Measurements from ENCODE around the gene RASL10B. TPM values are rescaled to one million over a fixed set of nuclear protein-coding genes. Genes with fewer than 3 reads are reported as not detected.

The RASL10B gene
- polyA plus RNA-seq, 1 donor (not counting 4 experiments of a cell fraction or from before 2014, with no cell fraction given), result 0.07 TPM

DNA sequence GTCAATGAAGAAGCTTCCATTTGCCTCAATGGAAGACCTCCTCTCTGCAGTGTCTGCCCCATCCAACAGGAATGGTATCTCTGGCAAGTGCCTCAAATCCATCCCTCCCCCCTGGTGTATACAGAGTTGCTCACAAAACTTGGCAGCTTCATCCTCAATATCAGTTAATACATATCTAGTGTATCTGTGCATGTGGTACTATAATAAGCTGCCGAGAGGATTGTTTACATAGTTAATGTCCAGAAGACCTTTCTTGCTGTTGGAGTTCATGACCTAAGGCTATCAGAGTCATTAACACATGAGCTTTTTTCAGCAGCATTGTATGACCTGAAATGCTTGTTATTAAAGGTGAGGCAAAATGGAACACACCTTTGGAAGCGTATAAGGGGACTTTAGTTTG is 14.0 kb upstream of the RASL10B start:
- no peaks in the 10 kb centered on the region for H3K4me1 ChIP-seq (ENCODE audit: control insufficient read depth, extremely low read depth, insufficient read depth, low read length)
- H3K9ac ChIP-seq (ENCODE audit: control insufficient read depth, extremely low read depth, insufficient read depth, low read length), result no peak overlapping the region
- FAIRE-seq (no peak), DNase-seq (ENCODE audit: low read depth, low spot score) (no peak)
- no peaks in the 10 kb centered on the region for H4K20me1 ChIP-seq (ENCODE audit: control insufficient read depth, extremely low read depth, insufficient read depth, low read length)
- H3K27me3 ChIP-seq (ENCODE audit: control insufficient read depth, extremely low read depth, insufficient read depth, low read length), result no peaks in the 10 kb centered on the region
- TF ChIP-seq EZH2 (IDR thresholded peaks at IDR 0.05; ENCODE audit: low read length), result no peak
- TF ChIP-seq, protein P1, sequence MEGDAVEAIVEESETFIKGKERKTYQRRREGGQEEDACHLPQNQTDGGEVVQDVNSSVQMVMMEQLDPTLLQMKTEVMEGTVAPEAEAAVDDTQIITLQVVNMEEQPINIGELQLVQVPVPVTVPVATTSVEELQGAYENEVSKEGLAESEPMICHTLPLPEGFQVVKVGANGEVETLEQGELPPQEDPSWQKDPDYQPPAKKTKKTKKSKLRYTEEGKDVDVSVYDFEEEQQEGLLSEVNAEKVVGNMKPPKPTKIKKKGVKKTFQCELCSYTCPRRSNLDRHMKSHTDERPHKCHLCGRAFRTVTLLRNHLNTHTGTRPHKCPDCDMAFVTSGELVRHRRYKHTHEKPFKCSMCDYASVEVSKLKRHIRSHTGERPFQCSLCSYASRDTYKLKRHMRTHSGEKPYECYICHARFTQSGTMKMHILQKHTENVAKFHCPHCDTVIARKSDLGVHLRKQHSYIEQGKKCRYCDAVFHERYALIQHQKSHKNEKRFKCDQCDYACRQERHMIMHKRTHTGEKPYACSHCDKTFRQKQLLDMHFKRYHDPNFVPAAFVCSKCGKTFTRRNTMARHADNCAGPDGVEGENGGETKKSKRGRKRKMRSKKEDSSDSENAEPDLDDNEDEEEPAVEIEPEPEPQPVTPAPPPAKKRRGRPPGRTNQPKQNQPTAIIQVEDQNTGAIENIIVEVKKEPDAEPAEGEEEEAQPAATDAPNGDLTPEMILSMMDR (optimal IDR thresholded peaks at IDR 0.05 in 1 of 3, IDR thresholded peaks at IDR 0.05 in 1 of 3, conservative IDR thresholded peaks at IDR 0.05 in 1 of 3; ENCODE audit: extremely low read depth in 1 of 3, insufficient read depth in 2 of 3, low read length in 3 of 3), result no peak
- peaks cover 24 to 28% of the 10 kb centered on the region in 2 experiments for H3K36me3 ChIP-seq (ENCODE audit: control insufficient read depth in 2 of 2, extremely low read depth in 1 of 2, insufficient read depth in 2 of 2, low read length in 2 of 2)
- no peaks in the 10 kb centered on the region for H3K9me1 ChIP-seq (ENCODE audit: control insufficient read depth, extremely low read depth, insufficient read depth, low read length)
- no peak overlapping the region for H3K27ac ChIP-seq (ENCODE audit: control insufficient read depth, insufficient read depth, low read length)
- H3K79me2 ChIP-seq (ENCODE audit: control insufficient read depth, insufficient read depth, low read length), result no peaks in the 10 kb centered on the region
- no peaks in the 10 kb centered on the region for H3K9me3 ChIP-seq (ENCODE audit: control insufficient read depth, low read depth, low read length)
- dilution Hi-C loops (cut with MboI; ENCODE audit: extremely low pct_ligation_motif_present, low sequenced_read_pairs), result no loop called here
- no peak overlapping the region for H3K4me3 ChIP-seq (ENCODE audit: control insufficient read depth in 2 of 3, extremely low read depth in 1 of 3, insufficient read depth in 2 of 3, low read depth in 1 of 3, low read length in 3 of 3)
- no peak overlapping the region for H3K4me2 ChIP-seq (ENCODE audit: control insufficient read depth, extremely low read depth, insufficient read depth, low read depth, low read length)
- H2AFZ ChIP-seq (ENCODE audit: control insufficient read depth, low read length), result no peak overlapping the region

DNA sequence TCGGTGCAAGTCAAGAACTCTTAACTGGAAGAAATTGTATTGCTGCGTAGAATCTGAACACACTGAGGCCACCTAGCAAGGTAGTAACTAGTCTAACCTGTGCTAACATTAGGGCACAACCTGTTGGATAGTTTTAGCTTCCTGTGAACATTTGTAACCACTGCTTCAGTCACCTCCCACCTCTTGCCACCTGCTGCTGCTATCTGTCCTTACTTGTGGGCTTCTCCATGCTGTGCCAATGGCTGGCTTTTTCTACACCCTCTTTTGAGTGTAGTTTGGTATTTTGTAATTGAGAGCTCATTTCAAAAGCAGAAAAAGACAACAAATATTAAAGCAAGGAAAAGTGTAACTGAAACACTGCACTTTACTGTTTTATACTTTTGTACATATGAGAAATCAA is 7.7 kb upstream of the RASL10B start:
- Histone ChIP-seq H3K4me3 (ENCODE audit: control insufficient read depth in 2 of 3, extremely low read depth in 1 of 3, insufficient read depth in 2 of 3, low read depth in 1 of 3, low read length in 3 of 3) (no peak overlapping the region), H3K9ac (ENCODE audit: control insufficient read depth, extremely low read depth, insufficient read depth, low read length) (no peak overlapping the region), H3K9me1 (ENCODE audit: control insufficient read depth, extremely low read depth, insufficient read depth, low read length) (no peaks in the 10 kb centered on the region), H3K4me2 (ENCODE audit: control insufficient read depth, extremely low read depth, insufficient read depth, low read depth, low read length) (no peak overlapping the region), H4K20me1 (ENCODE audit: control insufficient read depth, extremely low read depth, insufficient read depth, low read length) (no peaks in the 10 kb centered on the region), H2AFZ (ENCODE audit: control insufficient read depth, low read length) (no peak overlapping the region), H3K79me2 (ENCODE audit: control insufficient read depth, insufficient read depth, low read length) (no peaks in the 10 kb centered on the region), H3K27ac (ENCODE audit: control insufficient read depth, insufficient read depth, low read length) (no peak overlapping the region), H3K9me3 (ENCODE audit: control insufficient read depth, low read depth, low read length) (no peaks in the 10 kb centered on the region), H3K36me3 (ENCODE audit: control insufficient read depth in 2 of 2, extremely low read depth in 1 of 2, insufficient read depth in 2 of 2, low read length in 2 of 2) (peaks cover 14 to 29% of the 10 kb centered on the region in 2 experiments), H3K27me3 (ENCODE audit: control insufficient read depth, extremely low read depth, insufficient read depth, low read length) (no peaks in the 10 kb centered on the region), H3K4me1 (ENCODE audit: control insufficient read depth, extremely low read depth, insufficient read depth, low read length) (peaks cover 3% of the 10 kb centered on the region)
- no peak for TF ChIP-seq EZH2 (IDR thresholded peaks at IDR 0.05; ENCODE audit: low read length)
- TF ChIP-seq, protein P1 (optimal IDR thresholded peaks at IDR 0.05 in 1 of 3, IDR thresholded peaks at IDR 0.05 in 1 of 3, conservative IDR thresholded peaks at IDR 0.05 in 1 of 3; ENCODE audit: extremely low read depth in 1 of 3, insufficient read depth in 2 of 3, low read length in 3 of 3), result no peak
- DNase-seq (ENCODE audit: low read depth, low spot score), result no peak
- dilution Hi-C loops (cut with MboI; ENCODE audit: extremely low pct_ligation_motif_present, low sequenced_read_pairs), result no loop called here
- no peak for FAIRE-seq

Measured in keratinocyte (primary cell).